Breast epithelium (tissue), 4 donors: ENCODE measurements around the gene ADAMTS3. TPM values are rescaled to one million over a fixed set of nuclear protein-coding genes. Genes with fewer than 3 reads are reported as not detected.

Experiments
- DNase-seq, 2 donors: peaks; one replicate each; pipeline ENCODE4 v3.0.0-alpha.2; 2019; ENCODE audit warnings: low spot score in 2 of 2
- H3K27ac ChIP-seq, 2 donors: fragments of 200-600 bp; sonication (generic) in 1 of 2; one replicate each; pipeline ENCODE4 v1.5.1; 2016 to 2019; ENCODE audit warnings: mild to moderate bottlenecking in 1 of 2
- H3K27me3 ChIP-seq, 2 donors: fragments of 200-600 bp; sonication (generic) in 1 of 2; one replicate each; pipeline versions ENCODE4 v1.5.1 to v1.6.0; 2017 to 2019; ENCODE audit warnings: control low read depth in 1 of 2, mild to moderate bottlenecking in 1 of 2
- H3K36me3 ChIP-seq: fragments of 200-600 bp; one replicate; pipeline ENCODE4 v1.5.1; 2019
- H3K4me1 ChIP-seq, 2 donors: fragments of 200-600 bp; sonication (generic); one replicate each; pipeline ENCODE4 v1.5.1; 2016 to 2019; ENCODE audit warnings: control low read depth in 1 of 2
- H3K4me3 ChIP-seq, 3 donors: fragments of 200-600 bp; sonication (generic); 1 replicate in 2 of 3; 2 replicates in 1 of 3; pipeline ENCODE4 v1.5.1; 2016 to 2019; ENCODE audit warnings: mild to moderate bottlenecking in 3 of 3, moderate library complexity in 2 of 3
- H3K9me3 ChIP-seq, 2 donors: fragments of 200-600 bp; sonication (generic) in 1 of 2; one replicate each; pipeline ENCODE4 v1.5.1; 2016 to 2019; ENCODE audit warnings: control low read depth in 1 of 2
- POLR2A ChIP-seq: fragments of 450-650 bp; IDR thresholded peaks from one replicate; pipeline ENCODE4 v1.6.1; 2016; ENCODE audit warnings: antibody characterized with exemption, mild to moderate bottlenecking, moderate library complexity
- POLR2AphosphoS5 ChIP-seq, 3 donors: sonication (generic); formaldehyde crosslinking; IDR thresholded peaks; one replicate each; pipeline ENCODE4 v1.6.1; 2017; ENCODE audit warnings: antibody characterized with exemption in 3 of 3
- intact Hi-C: fragments of 100-400 bp; cut with DNase I; formaldehyde crosslinking; loops from one replicate; pipeline ENCODE4 v1.15.1; 2023; ENCODE audit warnings: low total_unique reads
- total RNA-seq, 3 donors: library from RNA; depleted of rRNA; stranded (reverse); fragments of >200 nt; gene quantifications; one replicate each; pipeline ENCODE4 v1.1.0, GENCODE V29; 2016
- TF ChIP-seq, protein P1 (sequence below), 3 donors: fragments of 450-650 bp; IDR thresholded peaks; one replicate each; pipeline ENCODE4 v1.5.1; 2016 to 2017; ENCODE audit warnings: antibody characterized with exemption in 3 of 3, mild to moderate bottlenecking in 3 of 3, moderate library complexity in 3 of 3

ADAMTS3 gene
- total RNA-seq, 3 donors from 2014 or later, result 1.9 to 5.6 (median 2.9) TPM

GRCh38 chr4:72538006-72538405 lies 31.0 kb downstream of the ADAMTS3 start:
- Histone ChIP-seq H3K4me1 (no peaks in the 10 kb centered on the region), H3K9me3 (peaks cover 0 to 3% of the 10 kb centered on the region in 2 donors), H3K27ac (no peak overlapping the region), H3K4me3 (no peak overlapping the region), H3K27me3 (no peaks in the 10 kb centered on the region), H3K36me3 (no peaks in the 10 kb centered on the region)
- DNase-seq, result no peak
- TF ChIP-seq, protein P1, sequence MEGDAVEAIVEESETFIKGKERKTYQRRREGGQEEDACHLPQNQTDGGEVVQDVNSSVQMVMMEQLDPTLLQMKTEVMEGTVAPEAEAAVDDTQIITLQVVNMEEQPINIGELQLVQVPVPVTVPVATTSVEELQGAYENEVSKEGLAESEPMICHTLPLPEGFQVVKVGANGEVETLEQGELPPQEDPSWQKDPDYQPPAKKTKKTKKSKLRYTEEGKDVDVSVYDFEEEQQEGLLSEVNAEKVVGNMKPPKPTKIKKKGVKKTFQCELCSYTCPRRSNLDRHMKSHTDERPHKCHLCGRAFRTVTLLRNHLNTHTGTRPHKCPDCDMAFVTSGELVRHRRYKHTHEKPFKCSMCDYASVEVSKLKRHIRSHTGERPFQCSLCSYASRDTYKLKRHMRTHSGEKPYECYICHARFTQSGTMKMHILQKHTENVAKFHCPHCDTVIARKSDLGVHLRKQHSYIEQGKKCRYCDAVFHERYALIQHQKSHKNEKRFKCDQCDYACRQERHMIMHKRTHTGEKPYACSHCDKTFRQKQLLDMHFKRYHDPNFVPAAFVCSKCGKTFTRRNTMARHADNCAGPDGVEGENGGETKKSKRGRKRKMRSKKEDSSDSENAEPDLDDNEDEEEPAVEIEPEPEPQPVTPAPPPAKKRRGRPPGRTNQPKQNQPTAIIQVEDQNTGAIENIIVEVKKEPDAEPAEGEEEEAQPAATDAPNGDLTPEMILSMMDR (IDR thresholded peaks at IDR 0.05), result no peak
- TF ChIP-seq POLR2A (no peak), POLR2AphosphoS5 (IDR thresholded peaks at IDR 0.05) (no peak)
- intact Hi-C loops, result no loop called here

DNA sequence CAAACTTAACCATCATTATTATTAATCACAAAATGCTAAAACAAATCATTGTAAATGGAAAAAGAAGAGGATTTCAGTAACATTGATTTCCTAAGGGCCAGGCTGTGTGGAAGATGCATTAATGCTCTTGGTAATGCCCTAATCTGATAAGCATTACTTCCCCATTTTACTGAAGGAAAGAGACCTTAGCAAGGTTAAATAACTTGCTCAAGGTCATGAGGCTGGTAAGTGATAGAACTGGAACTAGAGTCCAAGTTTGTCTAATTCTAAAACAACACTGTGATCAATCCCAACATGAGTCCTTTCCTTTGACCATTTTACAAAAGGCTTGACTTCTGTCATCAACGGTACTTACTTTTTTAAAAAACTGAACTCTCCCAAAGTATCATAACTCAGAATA lies 32.6 kb downstream of the ADAMTS3 start:
- H3K4me3 ChIP-seq, result no peak overlapping the region
- H3K27me3 ChIP-seq, result no peaks in the 10 kb centered on the region
- H3K36me3 ChIP-seq, result no peaks in the 10 kb centered on the region
- TF ChIP-seq, protein P1 (IDR thresholded peaks at IDR 0.05), result no peak
- TF ChIP-seq POLR2A (no peak), POLR2AphosphoS5 (IDR thresholded peaks at IDR 0.05) (no peak)
- H3K9me3 ChIP-seq, result peaks cover 0 to 3% of the 10 kb centered on the region in 2 donors
- no peak overlapping the region for H3K27ac ChIP-seq
- no peak for DNase-seq
- intact Hi-C loops, result no loop called here
- H3K4me1 ChIP-seq, result no peaks in the 10 kb centered on the region

DNA sequence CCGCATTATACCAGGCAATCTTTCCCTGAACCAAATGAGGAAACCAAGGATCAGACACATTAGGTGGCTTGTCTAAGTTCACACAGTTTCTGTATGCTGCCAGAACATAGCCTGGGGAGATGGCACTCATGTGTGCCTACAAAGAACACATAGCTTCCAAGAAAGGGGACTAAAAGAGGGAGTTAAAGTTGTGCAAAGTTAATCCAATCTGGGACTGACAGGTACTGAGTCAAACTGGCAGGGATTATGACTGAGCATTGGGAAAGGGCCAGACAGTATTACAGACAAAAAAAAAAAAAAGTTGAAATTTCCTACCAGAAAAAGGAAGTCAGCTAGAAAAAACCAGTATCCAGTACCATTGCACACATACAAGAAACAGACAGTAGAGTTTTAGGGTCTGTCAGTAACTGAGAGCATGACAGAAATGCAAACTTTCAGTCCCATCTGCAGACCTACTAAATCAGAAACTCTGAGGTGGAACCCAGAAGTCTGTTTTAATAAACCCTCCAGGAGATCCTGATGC lies 37.2 kb downstream of the ADAMTS3 start:
- intact Hi-C loops, result no loop called here
- no peaks in the 10 kb centered on the region for H3K36me3 ChIP-seq
- H3K4me3 ChIP-seq, result no peak overlapping the region
- H3K4me1 ChIP-seq, result no peaks in the 10 kb centered on the region
- no peak for DNase-seq
- no peak overlapping the region for H3K27ac ChIP-seq
- H3K9me3 ChIP-seq, result no peaks in the 10 kb centered on the region
- no peak for TF ChIP-seq POLR2AphosphoS5 (IDR thresholded peaks at IDR 0.05)
- TF ChIP-seq, protein P1 (IDR thresholded peaks at IDR 0.05), result no peak
- no peak for TF ChIP-seq POLR2A
- H3K27me3 ChIP-seq, result no peaks in the 10 kb centered on the region

- Histone ChIP-seq H3K9me3 (no peaks in the 10 kb centered on the region), H3K36me3 (no peaks in the 10 kb centered on the region), H3K27ac (no peak overlapping the region), H3K27me3 (no peaks in the 10 kb centered on the region), H3K4me3 (no peak overlapping the region), H3K4me1 (no peaks in the 10 kb centered on the region)
- TF ChIP-seq POLR2AphosphoS5 (IDR thresholded peaks at IDR 0.05) (no peak), POLR2A (no peak)
- TF ChIP-seq, protein P1 (IDR thresholded peaks at IDR 0.05), result no peak
- intact Hi-C loops, result no loop called here
- DNase-seq, result no peak
Observed at GRCh38 chr4:72531322-72531721, 37.7 kb downstream of the ADAMTS3 start.

GRCh38 chr4:72529148-72529822 lies 39.7 kb downstream of the ADAMTS3 start:
- intact Hi-C loops, result no loop called here
- Histone ChIP-seq H3K4me1 (no peaks in the 10 kb centered on the region), H3K27me3 (no peaks in the 10 kb centered on the region), H3K36me3 (no peaks in the 10 kb centered on the region), H3K4me3 (no peak overlapping the region), H3K9me3 (no peaks in the 10 kb centered on the region), H3K27ac (no peak overlapping the region)
- no peak for DNase-seq
- TF ChIP-seq POLR2A (no peak), POLR2AphosphoS5 (IDR thresholded peaks at IDR 0.05) (no peak)
- TF ChIP-seq, protein P1 (IDR thresholded peaks at IDR 0.05), result no peak
